Mesendoderm (in vitro differentiated cells): Measurements from ENCODE around the gene NKG7.

Experiments used
- DNase-seq: peaks from one replicate; pipeline ENCODE4 v3.0.0; 2013
- H2AK5ac ChIP-seq: 2 replicates; pipeline ENCODE4 v1.6.1; 2013; ENCODE audit warnings: low read length, inconsistent platforms
- H2BK120ac ChIP-seq: 2 replicates; pipeline ENCODE4 v1.6.1; 2013; ENCODE audit warnings: low read depth, mild to moderate bottlenecking, low read length, moderate library complexity, mixed read lengths
- H2BK15ac ChIP-seq: replicated peaks from 2 replicates; pipeline ENCODE4 v1.6.1; 2013; ENCODE audit warnings: low read depth, mild to moderate bottlenecking, moderate library complexity
- H2BK5ac ChIP-seq: 2 replicates; pipeline ENCODE4 v1.6.1; 2013; ENCODE audit warnings: low read length, inconsistent platforms
- H3K18ac ChIP-seq: 2 replicates; pipeline ENCODE4 v1.6.1; 2013; ENCODE audit warnings: mild to moderate bottlenecking, low read length, mixed read lengths
- H3K23ac ChIP-seq: one replicate; pipeline ENCODE4 v1.6.1; 2013; ENCODE audit warnings: low read length
- H3K27ac ChIP-seq: 2 replicates; pipeline ENCODE4 v1.5.1; 2013; ENCODE audit warnings: low read depth, mild to moderate bottlenecking, inconsistent platforms, low read length, moderate library complexity
- H3K27me3 ChIP-seq: 2 replicates; pipeline ENCODE4 v1.6.1; 2013; ENCODE audit warnings: low read length, control low read depth, mild to moderate bottlenecking, inconsistent platforms; ENCODE audit not compliant: insufficient read depth, poor library complexity
- H3K36me3 ChIP-seq: 2 replicates; pipeline ENCODE4 v1.6.1; 2013; ENCODE audit warnings: low read length, inconsistent platforms; ENCODE audit not compliant: control insufficient read depth, insufficient read depth
- H3K4ac ChIP-seq: one replicate; pipeline ENCODE4 v1.6.1; 2013; ENCODE audit warnings: low read depth, mild to moderate bottlenecking, low read length, moderate library complexity
- H3K4me1 ChIP-seq: 2 replicates; pipeline ENCODE4 v1.6.1; 2013; ENCODE audit warnings: low read depth, low read length, inconsistent platforms; ENCODE audit not compliant: control insufficient read depth
- H3K4me2 ChIP-seq: 2 replicates; pipeline ENCODE4 v1.6.1; 2013; ENCODE audit warnings: low read length
- H3K4me3 ChIP-seq: 2 replicates; pipeline ENCODE4 v1.5.1; 2013; ENCODE audit warnings: mild to moderate bottlenecking, low read length
- H3K56ac ChIP-seq: one replicate; pipeline ENCODE4 v1.6.1; 2013; ENCODE audit warnings: low read length
- H3K79me1 ChIP-seq: 2 replicates; pipeline ENCODE4 v1.6.1; 2013; ENCODE audit warnings: low read length, inconsistent platforms
- H3K79me2 ChIP-seq: 2 replicates; pipeline ENCODE4 v1.6.1; 2013; ENCODE audit warnings: mild to moderate bottlenecking, low read length; ENCODE audit not compliant: control insufficient read depth, insufficient read depth
- H3K9ac ChIP-seq: 2 replicates; pipeline ENCODE4 v1.6.1; 2013; ENCODE audit warnings: low read length, inconsistent platforms
- H4K5ac ChIP-seq: one replicate; pipeline ENCODE4 v1.6.1; 2013; ENCODE audit warnings: low read length
- H4K8ac ChIP-seq: one replicate; pipeline ENCODE4 v1.6.1; 2013; ENCODE audit warnings: low read depth, mild to moderate bottlenecking, control low read depth, low read length, moderate library complexity
- WGBS: extraction: QIAGEN DNeasy Blood & Tissue Kit; methylation state at CpG from one replicate; pipeline ENCODE4 v1.1.7; 2013; ENCODE audit warnings: low lambda C conversion rate, missing lambda C conversion rate; ENCODE audit not compliant: insufficient coverage; ENCODE audit errors: extremely low coverage; 5-methylcytosine and 5-hydroxymethylcytosine counted together

NKG7 gene

DNA sequence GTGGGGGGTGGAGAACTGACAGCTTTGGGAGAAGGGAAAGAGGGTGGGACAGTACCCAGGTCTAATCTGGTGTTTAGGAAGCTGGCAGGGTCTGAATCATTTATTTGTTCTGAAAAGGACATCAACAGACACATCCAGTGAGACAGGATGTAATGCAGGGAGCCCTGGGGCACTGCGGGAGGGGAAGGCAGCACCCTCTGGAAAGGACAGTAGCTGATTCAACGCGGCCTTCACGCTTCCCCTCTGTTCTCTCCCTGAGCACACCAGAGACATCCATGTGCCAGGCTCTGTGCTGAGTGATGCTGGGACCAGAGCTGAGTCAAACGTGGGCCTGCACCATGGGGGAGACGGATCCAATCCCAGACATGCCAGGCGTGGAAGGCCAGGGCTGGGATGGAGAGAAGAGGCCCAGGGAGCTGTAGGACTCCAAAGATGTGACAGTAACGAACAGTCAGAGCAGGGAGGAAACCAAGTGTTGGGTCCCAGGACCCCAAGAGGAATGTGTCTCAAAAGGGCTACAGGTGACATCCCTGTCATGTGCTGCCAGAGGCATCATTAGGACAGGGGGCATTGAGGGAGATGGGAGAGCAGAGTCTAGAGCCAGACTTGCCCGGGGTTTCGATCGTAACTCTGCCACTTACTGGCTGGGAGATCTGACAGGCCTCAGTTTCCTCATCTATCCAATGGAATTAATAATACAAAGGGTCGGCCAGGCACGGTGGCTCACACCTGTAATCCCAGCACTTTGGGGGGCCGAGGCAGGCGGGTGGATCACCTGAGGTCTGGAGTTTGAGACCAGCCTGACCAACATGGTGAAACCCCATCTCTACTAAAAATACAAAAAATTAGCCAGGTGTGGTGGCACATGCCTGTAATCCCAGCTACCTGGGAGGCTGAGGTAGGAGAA lies 8.0 kb downstream of the NKG7 start:
- Histone ChIP-seq H3K4ac (no peak overlapping the region), H3K56ac (peak overlapping the region; percentile 60), H3K23ac (no peak overlapping the region), H3K79me1 (peaks cover 4% of the 10 kb centered on the region), H3K4me2 (no peak overlapping the region), H4K8ac (no peak overlapping the region), H2BK120ac (no peak overlapping the region), H4K5ac (no peak overlapping the region), H2BK5ac (no peak overlapping the region), H2BK15ac (no peak overlapping the region), H3K27me3 (no peaks in the 10 kb centered on the region), H3K18ac (no peak overlapping the region), H3K27ac (no peak overlapping the region), H2AK5ac (peak overlapping the region; percentile 35), H3K9ac (peak overlapping the region; percentile 26), H3K4me3 (no peak overlapping the region), H3K36me3 (no peaks in the 10 kb centered on the region), H3K79me2 (no peaks in the 10 kb centered on the region), H3K4me1 (peaks cover 16% of the 10 kb centered on the region)
- DNase-seq, result no peak
- no CpG with 5 or more reads among the region's 15 CpGs for WGBS

DNA sequence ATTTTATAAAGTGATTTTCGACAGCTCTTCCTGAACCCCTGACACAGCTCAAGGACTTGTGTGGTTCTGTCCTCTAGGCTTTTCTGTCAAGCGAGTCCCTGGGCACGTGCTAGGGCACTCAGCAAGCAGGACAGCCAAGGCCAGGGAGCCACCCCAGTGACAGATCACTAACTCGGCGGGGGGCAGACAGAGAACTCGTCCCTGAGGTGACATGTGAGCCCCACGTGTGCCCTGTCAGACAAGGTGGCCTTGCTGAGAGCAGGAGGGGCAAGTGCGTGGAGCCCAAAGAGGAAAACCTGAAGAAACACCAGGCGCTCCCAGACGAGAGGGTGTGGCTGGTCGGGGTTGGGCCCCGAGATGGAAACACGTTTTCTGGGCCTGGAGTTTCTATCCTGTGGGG lies 11.2 kb downstream of the NKG7 start:
- no peak overlapping the region for H3K4me2 ChIP-seq
- H3K4me3 ChIP-seq, result no peak overlapping the region
- H3K18ac ChIP-seq, result no peak overlapping the region
- no peak overlapping the region for H3K23ac ChIP-seq
- WGBS, result no CpG with 5 or more reads among the region's 13 CpGs
- H3K9ac ChIP-seq, result no peak overlapping the region
- H4K8ac ChIP-seq, result no peak overlapping the region
- H3K27me3 ChIP-seq, result no peaks in the 10 kb centered on the region
- H3K79me2 ChIP-seq, result no peaks in the 10 kb centered on the region
- DNase-seq, result no peak
- H3K79me1 ChIP-seq, result peaks cover 2% of the 10 kb centered on the region
- no peak overlapping the region for H2AK5ac ChIP-seq
- H4K5ac ChIP-seq, result no peak overlapping the region
- no peak overlapping the region for H3K27ac ChIP-seq
- peaks cover 10% of the 10 kb centered on the region for H3K4me1 ChIP-seq
- no peak overlapping the region for H2BK15ac ChIP-seq
- H2BK5ac ChIP-seq, result no peak overlapping the region
- H2BK120ac ChIP-seq, result no peak overlapping the region
- no peak overlapping the region for H3K56ac ChIP-seq
- H3K4ac ChIP-seq, result no peak overlapping the region
- H3K36me3 ChIP-seq, result no peaks in the 10 kb centered on the region

- H3K4me2 ChIP-seq, result no peak overlapping the region
- no peaks in the 10 kb centered on the region for H3K36me3 ChIP-seq
- H4K8ac ChIP-seq, result no peak overlapping the region
- H3K4me3 ChIP-seq, result no peak overlapping the region
- no peaks in the 10 kb centered on the region for H3K27me3 ChIP-seq
- H2BK15ac ChIP-seq, result no peak overlapping the region
- no peaks in the 10 kb centered on the region for H3K79me2 ChIP-seq
- no peak overlapping the region for H3K27ac ChIP-seq
- no peak overlapping the region for H2AK5ac ChIP-seq
- H4K5ac ChIP-seq, result no peak overlapping the region
- no peak overlapping the region for H3K56ac ChIP-seq
- H3K4me1 ChIP-seq, result peaks cover 7% of the 10 kb centered on the region
- DNase-seq, result no peak
- H3K79me1 ChIP-seq, result peaks cover under 1% of the 10 kb centered on the region
- no peak overlapping the region for H3K23ac ChIP-seq
- no peak overlapping the region for H2BK5ac ChIP-seq
- H3K9ac ChIP-seq, result no peak overlapping the region
- no peak overlapping the region for H3K4ac ChIP-seq
- H3K18ac ChIP-seq, result no peak overlapping the region
- WGBS, result no CpG with 5 or more reads among the region's 4 CpGs
- H2BK120ac ChIP-seq, result no peak overlapping the region
Observed at GRCh38 chr19:51359294-51359693, 13.2 kb downstream of the NKG7 start.

GRCh38 chr19:51357952-51358351 lies 14.5 kb downstream of the NKG7 start:
- H3K18ac ChIP-seq, result no peak overlapping the region
- H3K23ac ChIP-seq, result no peak overlapping the region
- no peak overlapping the region for H3K56ac ChIP-seq
- H3K27me3 ChIP-seq, result no peaks in the 10 kb centered on the region
- no peaks in the 10 kb centered on the region for H3K79me1 ChIP-seq
- no peak overlapping the region for H3K9ac ChIP-seq
- no peak overlapping the region for H2BK15ac ChIP-seq
- no peaks in the 10 kb centered on the region for H3K79me2 ChIP-seq
- H3K27ac ChIP-seq, result no peak overlapping the region
- no peak overlapping the region for H2BK5ac ChIP-seq
- H2BK120ac ChIP-seq, result no peak overlapping the region
- no CpG with 5 or more reads among the region's 7 CpGs for WGBS
- no peak overlapping the region for H3K4me2 ChIP-seq
- H4K8ac ChIP-seq, result no peak overlapping the region
- peaks cover 8% of the 10 kb centered on the region for H3K4me1 ChIP-seq
- no peaks in the 10 kb centered on the region for H3K36me3 ChIP-seq
- no peak for DNase-seq
- no peak overlapping the region for H3K4ac ChIP-seq
- no peak overlapping the region for H3K4me3 ChIP-seq
- H2AK5ac ChIP-seq, result no peak overlapping the region
- H4K5ac ChIP-seq, result no peak overlapping the region

- Histone ChIP-seq H3K27me3 (no peaks in the 10 kb centered on the region), H3K18ac (no peak overlapping the region), H3K23ac (no peak overlapping the region), H3K36me3 (no peaks in the 10 kb centered on the region), H3K27ac (no peak overlapping the region), H2BK5ac (no peak overlapping the region), H3K4me1 (peaks cover 5% of the 10 kb centered on the region), H2BK120ac (no peak overlapping the region), H3K9ac (no peak overlapping the region), H3K4me3 (no peak overlapping the region), H3K56ac (no peak overlapping the region), H4K5ac (no peak overlapping the region), H3K4me2 (no peak overlapping the region), H4K8ac (no peak overlapping the region), H3K4ac (no peak overlapping the region), H2AK5ac (no peak overlapping the region), H2BK15ac (no peak overlapping the region), H3K79me2 (no peaks in the 10 kb centered on the region), H3K79me1 (no peaks in the 10 kb centered on the region)
- no peak for DNase-seq
- no CpG with 5 or more reads among the region's 10 CpGs for WGBS
Observed at GRCh38 chr19:51356159-51356801, 16.2 kb downstream of the NKG7 start.
